Stimulated activated CD8-positive, alpha-beta memory T cell treated with anti-CD3 and anti-CD28 coated beads, Interleukin-2, amount 100 ng/mL, for 48 hours (primary cell): Measurements from ENCODE around the gene C3AR1.
"Not testable (repeated sequence)": the region's sequence is repeated elsewhere in the genome, so short reads cannot be mapped to it uniquely, and the experiment has no call there.

Experiments
- DNase-seq, 2 donors: peaks; one replicate each; pipeline ENCODE4 v3.0.0-alpha.2; 2020; ENCODE audit warnings: low read depth in 2 of 2

Gene C3AR1

DNA sequence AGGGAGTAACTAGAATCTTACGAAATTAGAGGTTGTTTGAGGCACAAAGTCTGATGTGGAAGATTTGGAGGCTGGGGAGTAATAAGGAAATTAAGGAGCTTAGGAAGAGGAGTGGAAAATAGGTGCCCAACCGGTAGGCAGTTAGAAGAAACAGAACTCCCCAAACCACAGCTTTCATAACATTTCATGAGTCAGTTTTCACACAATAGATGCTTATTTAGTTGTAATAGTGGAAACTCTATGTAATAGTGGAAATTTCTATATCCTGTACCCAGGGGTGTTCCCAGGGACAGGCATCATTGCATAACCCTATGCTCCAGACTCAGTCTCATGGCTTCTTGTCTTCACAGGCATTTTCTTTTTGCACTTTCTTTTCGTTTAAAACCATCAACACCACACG, 8.3 kb downstream of the C3AR1 start:
- DNase-seq: no peak

DNA sequence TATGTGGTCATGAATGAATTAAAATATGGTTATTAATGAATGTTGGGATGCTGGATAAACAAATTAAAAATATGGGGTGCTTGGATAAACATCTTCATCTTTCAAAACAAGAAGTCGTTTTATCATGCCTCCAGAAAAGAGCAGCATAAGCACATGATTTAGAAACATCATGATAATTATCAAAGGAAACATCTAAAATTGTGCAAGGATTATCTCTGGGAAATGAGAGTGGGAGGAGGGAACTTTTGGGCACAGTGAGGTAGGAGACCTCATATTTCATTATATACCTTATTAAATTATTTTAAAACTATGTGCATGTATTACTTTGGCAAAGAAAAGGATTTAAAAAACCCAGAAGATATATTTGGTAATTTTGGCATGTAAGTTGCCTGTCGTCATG, 8.9 kb downstream of the C3AR1 start:
- DNase-seq: no peak

DNA sequence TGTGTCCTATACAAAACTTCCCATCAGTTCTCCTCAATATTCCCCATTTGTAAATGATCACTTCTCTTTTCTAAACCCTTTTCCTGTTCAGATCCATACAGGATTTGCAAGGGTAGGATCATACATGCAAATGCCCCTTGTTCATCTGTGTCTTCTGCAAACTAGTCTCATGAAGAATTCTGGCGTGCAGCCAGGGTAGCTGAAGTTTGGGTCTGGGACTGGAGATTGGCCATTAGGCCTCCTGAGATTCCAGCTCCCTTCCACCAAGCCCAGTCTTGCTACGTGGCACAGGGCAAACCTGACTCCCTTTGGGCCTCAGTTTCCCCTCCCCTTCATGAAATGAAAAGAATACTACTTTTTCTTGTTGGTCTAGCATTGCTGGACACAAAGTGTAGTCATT, 11.3 kb downstream of the C3AR1 start:
- DNase-seq: no peak

DNA sequence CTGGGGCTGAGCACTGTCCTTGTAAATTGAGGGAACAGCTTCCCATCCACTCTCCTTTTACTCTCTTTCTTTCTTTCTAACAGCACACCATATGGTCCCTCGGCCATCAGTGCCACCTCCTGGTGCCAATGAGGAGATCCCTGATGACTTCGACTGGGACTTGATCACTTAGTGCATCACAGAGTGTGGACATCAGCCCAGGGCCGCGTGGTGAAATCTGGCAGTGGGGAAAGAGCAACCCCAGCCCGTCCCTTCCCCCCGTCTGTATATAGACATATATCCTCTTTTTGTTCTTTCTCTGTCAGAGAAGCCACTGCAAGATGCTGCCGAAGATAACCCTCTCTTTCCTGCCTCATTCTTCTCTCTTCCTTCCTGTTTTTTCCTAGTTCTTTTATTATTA, 13.5 kb downstream of the C3AR1 start:
- DNase-seq: no peak

DNA sequence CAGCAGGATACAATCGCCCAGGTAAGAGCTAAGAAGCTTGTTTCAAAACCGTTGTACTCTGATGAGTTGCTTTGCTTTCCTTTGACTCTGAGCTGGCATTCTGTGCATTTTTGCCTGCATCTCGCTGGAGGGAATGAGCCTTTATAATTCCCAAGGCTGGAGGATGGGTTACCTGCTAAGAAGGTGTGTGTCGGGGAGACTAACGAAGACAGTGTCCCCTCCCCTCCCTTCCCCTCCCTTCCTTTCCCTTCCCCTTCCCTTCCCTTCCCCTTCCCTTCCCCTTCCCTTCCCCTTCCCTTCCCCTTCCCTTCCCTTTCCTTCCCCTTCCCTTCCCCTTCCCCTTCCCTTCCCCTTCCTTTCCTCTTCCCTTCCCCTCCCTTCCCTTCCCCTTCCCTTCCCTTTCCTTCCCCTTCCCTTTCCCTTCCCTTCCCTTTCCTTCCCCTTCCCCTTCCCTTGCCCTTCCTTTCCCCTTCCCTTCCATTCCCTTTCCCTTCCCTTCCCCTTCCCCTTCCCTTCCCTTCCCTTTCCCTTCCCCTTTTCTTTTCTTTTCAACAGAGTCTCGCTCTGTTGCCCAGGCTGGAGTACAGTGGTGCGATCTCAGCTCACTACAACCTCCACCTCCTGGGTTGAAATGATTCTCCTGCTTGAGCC, 15.4 kb downstream of the C3AR1 start:
- no peak for DNase-seq

DNA sequence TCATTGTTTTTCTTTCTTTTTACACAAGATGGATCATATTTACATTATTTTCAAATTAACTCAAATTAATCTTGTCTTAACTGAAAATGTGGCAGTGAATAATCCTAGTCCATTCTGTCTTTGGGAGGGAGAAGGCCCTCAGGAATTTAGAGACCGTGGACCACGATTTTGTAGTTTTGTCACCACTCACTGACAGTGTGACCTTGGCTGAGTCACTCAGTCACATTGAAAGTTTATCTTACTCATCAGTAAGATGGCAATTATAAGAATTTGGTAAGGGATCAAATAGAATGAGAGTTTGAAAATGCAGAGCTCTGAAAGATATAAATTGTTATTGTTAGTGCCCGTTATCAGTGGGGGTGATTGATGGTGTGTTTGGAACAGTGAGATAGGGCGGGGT, 17.3 kb downstream of the C3AR1 start:
- no peak for DNase-seq

DNA sequence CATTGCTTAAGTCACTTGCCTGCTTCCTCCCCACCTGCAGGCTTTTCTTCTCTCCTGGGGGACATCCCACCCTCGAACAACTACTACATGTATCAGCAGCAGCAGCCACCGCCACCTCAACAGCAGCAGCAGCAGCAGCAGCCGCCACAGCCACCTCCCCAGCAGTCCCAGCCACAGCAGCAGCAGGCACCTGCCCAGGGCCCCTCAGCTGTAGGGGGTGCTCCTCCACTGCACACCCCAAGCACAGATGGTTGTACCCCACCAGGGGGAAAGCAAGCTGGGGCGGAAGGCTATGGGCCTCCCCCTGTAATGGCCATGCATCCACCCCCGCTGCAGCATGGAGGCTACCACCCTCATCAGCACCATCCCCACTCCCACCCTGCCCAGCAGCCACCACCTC, 18.3 kb downstream of the C3AR1 start:
- no peak for DNase-seq

DNA sequence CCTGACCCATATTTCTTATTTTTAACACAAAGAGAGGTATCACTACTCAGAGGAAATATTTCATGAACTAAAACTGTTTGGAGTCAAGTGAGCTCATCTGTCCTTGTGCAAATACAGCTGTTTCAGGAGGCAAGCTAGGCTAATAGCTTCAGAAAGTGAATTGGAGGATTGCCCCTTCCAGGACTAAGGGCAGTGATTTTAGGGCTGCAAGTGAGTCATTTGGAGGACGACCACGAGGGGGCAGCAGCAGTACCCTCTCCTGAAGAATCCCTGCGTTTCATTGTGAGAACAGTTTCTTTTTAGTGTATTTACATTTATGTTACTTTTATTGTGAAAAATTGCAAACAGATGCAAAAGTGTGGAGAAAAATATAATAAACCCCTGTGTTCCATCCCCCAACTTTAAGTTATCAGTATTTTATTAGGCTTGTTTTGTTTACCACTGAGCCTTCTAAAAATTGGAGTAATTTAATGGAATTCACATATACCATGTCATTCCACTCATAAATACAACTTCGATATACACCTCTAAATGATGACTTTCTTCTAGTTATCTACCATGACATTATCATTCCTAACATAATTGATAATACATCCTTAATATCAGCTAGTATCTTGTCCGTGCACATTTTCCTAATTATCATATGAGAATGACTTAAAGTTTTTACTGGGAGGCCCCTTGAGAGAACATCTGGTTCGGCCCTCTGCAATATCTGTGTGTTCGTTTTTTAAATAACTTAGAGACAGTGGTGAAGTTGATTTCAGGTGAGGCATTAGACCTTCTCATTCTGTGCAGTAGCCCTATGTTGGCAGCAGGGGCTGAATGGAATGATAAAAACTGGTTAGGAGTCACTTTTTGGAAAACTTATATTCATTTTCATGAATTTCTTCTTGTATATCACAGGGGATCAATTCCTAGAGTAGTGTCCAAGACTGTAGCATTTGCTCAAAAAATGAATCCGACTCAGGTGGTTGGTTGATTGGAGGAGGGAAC, 19.9 kb downstream of the C3AR1 start:
- DNase-seq: peak; percentile 65 to 74

DNA sequence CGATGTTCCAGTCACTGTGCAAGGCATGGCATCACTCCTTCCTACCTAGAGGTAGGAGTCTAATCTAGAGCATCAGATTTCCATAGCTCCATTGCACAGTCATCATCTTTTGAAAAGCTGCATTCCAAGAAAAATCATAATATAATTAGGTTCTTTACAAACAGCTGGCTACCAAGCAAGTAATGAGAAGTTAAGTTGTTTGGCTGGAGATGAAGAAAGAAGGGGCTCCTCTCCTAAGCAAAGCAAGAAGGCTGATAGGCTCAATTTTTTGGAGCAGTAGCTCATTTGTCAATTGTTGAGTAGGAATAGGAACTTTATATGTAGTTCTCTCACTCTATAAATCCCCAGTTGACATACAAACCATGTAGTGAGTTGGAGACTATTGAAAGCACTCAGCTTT, 25.4 kb downstream of the C3AR1 start:
- DNase-seq: no peak

DNA sequence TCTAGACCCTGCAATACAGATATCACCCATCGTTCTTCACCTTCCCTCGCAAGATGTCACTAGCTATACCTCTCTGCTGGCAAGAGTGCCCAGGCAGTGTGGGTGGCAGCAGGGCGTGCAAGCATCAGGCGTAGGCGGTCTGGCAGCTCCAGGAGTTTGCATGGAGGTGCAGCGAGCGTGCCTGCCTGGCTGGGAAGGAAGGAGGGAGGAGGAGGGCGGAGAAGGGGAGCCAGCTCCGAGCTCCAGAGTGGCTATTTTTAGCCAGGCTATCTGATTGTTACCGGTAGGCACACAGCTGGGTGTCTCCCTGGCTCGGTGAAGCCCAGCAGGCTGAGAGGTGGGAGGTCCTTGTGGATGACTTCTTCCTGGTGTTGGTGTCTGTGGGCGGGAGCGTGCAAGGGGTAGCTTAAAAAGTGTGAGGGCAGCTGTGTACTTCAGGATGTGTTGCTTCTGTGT, 27.5 kb downstream of the C3AR1 start:
- DNase-seq: no peak

DNA sequence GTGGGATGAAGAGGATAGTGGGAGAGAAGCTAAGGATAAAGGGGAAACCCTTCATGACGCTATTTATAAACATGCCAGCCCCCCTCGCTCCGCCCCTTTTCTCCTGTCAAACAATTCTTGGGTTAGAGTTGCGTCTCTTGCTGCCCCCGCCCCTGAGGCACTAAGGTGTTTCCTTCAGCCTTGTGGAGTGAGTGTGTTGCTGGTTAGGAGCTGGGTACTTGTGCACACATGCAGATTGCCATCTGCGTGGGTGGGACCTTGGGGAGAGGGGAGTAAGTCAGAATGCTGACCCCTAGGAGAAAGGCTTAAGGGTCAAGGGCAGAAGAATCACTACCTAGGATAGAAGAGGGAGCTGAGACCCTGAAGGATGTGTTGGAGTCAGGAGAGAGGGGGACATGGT, 28.2 kb downstream of the C3AR1 start:
- DNase-seq: no peak

DNA sequence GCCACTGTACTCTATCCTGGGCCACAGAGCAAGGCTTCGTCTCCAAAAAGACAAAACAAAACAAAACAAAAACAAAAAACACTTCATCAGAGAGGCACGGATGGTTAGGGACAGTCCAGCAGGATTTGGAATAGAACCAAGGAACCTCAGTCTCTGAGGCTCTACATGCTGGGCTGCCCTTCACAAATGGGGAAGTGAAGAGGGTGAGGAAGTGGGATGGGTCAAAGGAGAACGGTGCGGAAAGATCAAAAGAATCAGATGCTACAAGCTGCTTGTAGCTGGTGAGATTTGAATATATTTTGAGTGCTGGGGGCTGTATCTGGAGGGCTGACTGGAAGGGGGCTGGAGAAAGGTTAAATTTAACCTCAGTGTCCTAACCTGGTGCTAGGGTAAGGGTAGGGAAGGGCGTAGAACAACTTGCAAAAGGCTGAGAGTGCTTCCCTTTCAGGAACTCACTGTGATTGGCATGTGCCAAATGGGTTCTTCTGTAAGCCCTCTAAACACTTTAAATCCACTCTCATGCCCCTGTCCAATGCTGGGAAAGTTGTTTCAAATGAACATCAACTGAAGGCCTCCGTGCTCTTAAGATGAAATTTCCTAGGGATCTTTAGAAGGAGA, 29.0 kb downstream of the C3AR1 start:
- DNase-seq: no peak

DNA sequence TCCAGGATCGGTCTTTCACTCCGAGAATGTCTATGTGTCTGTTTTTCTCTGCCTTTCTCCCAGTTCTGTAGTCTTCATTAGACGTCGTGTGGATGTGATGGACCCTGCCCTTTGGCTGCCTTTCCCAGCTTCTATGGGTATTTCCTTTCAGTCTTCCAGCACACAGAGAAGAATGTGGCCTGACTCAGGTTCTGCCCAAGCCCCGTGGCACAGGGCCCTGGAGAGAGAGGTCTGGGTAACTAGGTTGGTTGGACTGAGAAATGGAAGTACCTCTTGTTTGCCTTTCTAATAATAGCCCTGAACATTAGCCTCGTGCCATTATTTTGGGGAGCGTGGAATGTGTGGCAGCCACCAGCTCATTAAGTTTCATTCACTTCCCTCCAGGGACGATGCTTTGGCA, 29.8 kb downstream of the C3AR1 start:
- DNase-seq: no peak

DNA sequence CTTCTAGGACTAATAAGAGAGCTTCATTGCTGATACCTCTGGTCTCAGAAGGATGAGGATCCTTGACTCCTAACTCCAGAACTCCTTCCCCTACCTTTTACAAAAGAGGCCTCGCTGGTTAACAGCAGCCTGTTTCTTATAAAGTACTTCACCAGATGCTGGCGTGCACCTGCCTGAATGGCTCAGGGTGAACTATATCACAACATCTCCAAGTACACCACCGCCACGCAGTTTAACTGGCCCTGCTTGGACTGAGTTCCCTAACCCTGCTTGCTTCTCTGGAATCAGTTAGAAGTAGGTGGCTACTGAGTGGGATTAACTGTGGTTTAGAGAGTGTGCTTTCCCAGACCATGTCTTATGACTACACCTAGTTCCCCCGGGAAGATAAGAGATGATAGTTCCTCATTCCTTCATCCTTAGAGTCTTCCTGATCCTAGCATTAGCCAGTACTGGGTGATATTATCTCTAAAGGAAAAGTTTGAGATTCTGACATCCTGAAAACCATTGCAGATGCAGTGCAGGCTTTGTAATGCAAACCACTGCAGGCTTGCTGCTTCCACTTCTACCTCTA, 30.6 kb downstream of the C3AR1 start:
- no peak for DNase-seq

DNA sequence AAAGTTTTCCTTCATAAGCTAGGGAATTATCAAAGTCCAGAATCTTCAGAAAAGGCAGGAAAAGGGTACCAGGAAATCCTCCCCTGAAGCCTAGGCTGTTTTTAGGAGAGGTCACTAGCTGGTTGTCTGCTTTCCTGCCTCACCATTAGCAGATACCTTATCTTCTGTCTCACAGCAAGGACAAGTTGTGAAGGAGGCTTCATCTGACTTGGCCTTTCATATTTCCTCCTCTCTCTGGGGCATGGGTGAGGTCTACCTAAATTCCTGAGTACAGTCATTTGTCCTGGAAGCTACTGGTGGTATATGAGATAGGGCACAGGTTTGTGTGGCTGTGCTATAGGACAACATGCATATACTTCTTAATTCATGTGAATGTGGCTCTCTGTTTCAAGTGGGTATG, 31.4 kb downstream of the C3AR1 start:
- DNase-seq: no peak

DNA sequence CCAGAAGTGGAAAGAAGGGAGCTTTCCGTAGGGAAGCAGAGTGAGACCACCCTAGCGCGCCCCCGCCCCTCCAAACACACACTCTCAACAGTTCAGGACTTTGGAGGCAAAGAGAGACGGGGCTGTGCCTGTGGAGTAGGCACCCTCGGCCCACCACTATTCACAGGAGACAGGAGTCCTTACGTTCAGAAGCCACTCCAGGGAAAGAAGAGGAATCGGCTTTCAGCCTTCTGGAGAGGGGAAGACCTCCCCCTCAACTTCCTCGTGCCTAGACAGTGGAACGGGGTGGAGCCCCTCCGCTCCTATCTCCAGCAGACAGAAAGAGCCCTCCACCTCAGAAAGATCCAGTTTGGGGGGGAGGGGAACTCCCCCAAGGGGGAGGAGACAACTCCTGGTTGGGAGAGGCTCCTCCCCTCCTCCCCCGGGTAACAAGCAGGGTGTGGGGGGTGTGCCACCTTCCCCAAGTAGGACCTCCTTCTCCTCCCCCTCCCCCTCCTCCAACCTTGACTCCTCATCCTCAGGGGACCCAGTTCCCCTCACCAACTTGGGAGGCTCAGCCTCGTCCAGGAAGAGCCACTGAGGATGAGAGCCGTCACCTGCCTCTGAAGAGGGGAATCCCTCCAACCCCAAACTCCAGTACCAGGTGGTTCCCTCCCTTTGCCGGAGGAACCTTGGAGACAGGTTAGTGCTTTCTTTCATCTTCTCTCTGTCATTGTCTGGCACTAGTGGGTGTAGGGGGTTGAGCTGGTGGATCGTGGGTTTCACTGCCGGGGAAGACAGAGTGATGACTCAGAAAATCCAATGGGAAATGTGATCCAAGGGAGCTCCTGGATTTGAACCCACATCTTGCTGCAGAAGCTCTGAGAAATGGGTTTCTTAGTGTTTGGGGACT, 32.8 kb downstream of the C3AR1 start:
- DNase-seq: no peak

DNA sequence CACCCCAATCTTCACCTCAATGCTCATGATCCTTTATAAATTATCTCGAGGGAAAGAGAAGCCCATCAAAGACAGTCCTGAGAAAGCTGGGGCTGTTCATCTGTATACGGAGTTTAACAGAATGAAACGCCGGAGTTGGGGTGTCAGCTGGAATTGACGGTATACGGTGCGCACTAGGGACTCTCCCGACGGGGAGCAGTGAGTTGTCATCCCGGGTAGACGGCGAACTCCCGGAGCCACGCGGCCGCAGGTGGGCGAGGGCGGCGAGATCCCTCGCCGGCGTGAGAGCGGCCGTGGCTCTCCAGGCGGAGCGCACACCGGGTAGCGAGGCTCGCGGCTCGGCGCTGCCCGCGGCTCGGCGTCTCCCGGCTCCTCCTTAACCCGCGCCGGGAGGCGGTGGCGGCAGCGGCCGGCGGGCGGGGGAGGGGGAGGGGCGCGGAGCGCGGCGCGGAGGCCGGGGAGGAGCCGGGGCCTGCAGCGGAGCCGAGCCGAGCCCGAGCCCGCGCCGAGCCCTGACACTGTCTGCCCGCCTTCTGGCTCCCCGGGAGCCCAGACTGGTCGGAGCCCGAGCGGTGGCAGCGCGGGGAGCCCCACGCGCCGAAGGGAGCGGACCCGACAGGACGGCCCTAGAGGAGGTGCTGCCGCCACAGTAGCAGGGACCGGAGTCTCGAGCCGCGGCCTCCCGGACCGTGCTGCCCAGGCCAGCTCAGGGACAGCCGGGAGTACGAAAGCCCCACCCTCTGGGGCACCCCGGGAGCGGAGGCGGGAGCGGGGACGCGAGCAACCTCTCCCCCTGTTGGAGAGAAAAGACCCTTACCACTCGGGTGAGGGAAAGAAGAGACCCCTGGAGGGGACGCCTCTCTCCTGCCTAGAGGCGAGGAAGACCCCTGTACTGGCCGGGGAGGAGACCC, 33.7 kb downstream of the C3AR1 start, which contains the start of gene FOXJ2:
TSS of gene FOXJ2 (plus strand) at position 475 of the 911 bp plus-strand sequence. CDS start 7,117 bp downstream, outside the sequence.
- DNase-seq: peak; percentile 62 to 64

DNA sequence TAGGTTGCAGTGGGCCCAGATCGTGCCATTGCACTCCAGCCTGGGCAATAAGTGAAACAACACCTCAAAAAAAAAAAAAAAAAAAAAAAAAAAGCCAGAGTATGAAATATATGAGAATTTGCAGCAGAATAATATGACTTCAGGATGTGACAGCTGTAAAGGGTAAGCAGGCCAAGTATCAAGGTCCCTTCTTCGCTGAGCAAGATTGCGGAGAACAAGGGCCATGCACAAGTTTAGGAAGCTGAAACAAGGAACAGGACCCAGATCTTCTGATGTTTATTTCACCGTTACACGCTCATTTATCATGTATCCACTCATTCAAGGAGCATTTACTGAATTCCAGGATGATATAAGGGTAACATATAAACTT, 34.3 kb downstream of the C3AR1 start:
- DNase-seq: no peak

DNA sequence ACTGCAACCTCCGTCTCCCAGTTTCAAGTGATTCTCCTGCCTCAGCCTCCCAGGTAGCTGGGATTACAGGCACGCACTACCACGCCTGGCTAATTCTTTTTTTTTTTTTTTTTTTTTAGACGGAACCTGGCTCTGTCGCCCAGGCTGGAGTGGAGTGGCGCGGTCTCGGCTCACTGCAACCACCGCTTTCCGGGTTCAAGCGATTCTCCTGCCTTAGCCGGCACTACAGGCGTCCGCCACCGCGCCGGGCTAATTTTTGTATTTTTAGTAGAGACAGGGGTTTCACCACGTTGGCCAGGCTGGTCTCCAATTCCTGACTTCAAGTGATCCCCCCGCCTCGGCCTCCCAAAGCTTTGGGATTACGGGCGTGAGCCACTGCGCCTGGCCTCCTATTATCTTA, 35.1 kb downstream of the C3AR1 start:
- not testable (repeated sequence) for DNase-seq

DNA sequence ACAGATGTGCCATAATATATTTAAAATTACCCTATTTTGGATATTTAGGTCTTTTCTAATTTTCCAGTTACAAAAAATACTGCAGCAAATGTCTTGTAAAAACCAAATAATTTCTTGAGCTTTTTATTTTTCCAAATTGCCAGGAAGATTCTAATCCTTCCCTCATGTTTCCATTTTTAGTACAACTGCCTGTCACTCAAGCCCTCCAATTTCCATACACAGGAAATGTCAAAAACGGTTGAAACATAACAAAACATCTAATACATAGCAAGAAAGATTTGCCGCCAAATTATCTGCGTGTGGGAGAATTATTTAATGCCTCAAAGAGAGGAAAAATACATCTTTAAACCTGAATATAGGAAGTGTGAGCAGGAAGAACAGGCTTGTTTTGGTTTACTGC, 36.0 kb downstream of the C3AR1 start:
- no peak for DNase-seq
